Heart left ventricle (tissue), 16 donors: ENCODE data around the gene SGK2. TPM values are rescaled to one million over a fixed set of nuclear protein-coding genes. Genes with fewer than 3 reads are reported as not detected.

Source experiments
- ATAC-seq, 4 donors: fragments of 200-7000 bp; cut with Tn5 transposase; one replicate each; pipeline ENCODE4 v1.9.1; 2020 to 2022; ENCODE audit warnings: moderate library complexity in 4 of 4, mild to moderate bottlenecking in 3 of 4, moderate number of reproducible peaks in 1 of 4
- DNase-seq, 5 donors: peaks; one replicate each; pipeline ENCODE4 v3.0.0-alpha.2; 2020
- H3K27ac ChIP-seq, 12 donors: fragments of 200-600 bp; sonication (generic) in 4 of 12; one replicate each; pipeline versions ENCODE4 v1.5.0 to v1.8.0; 2016 to 2022; ENCODE audit warnings: mild to moderate bottlenecking in 2 of 12
- H3K27me3 ChIP-seq, 9 donors: fragments of 200-600 bp; sonication (generic) in 2 of 9; one replicate each; pipeline versions ENCODE4 v1.5.1 to v1.8.0; 2016 to 2022; ENCODE audit warnings: mild to moderate bottlenecking in 3 of 9
- H3K36me3 ChIP-seq, 9 donors: fragments of 200-600 bp; sonication (generic) in 2 of 9; one replicate each; pipeline versions ENCODE4 v1.5.0 to v1.8.0; 2018 to 2022; ENCODE audit warnings: mild to moderate bottlenecking in 2 of 9
- H3K4me1 ChIP-seq, 12 donors: fragments of 200-600 bp; sonication (generic) in 4 of 12; one replicate each; pipeline versions ENCODE4 v1.5.0 to v1.8.0; 2016 to 2022; ENCODE audit warnings: mild to moderate bottlenecking in 3 of 12
- H3K4me3 ChIP-seq, 12 donors: fragments of 200-600 bp; sonication (generic) in 4 of 12; one replicate each; pipeline versions ENCODE4 v1.5.0 to v1.8.0; 2017 to 2022; ENCODE audit warnings: mild to moderate bottlenecking in 9 of 12, moderate library complexity in 4 of 12
- H3K9me3 ChIP-seq, 12 donors: fragments of 200-600 bp; sonication (generic) in 4 of 12; one replicate each; pipeline versions ENCODE4 v1.5.0 to v1.8.0; 2016 to 2022; ENCODE audit warnings: mild to moderate bottlenecking in 1 of 12
- POLR2A ChIP-seq, 2 donors: fragments of 450-650 bp; IDR thresholded peaks; one replicate each; pipeline ENCODE4 v1.6.1; 2017; ENCODE audit warnings: antibody characterized with exemption in 2 of 2, mild to moderate bottlenecking in 2 of 2, moderate library complexity in 2 of 2
- WGBS, 4 donors: extraction: QIAGEN DNeasy Blood & Tissue Kit in 2 of 4; methylation state at CpG; one replicate each; pipeline versions ENCODE4 v1.1.5 to v1.1.7; 2013 to 2018; 5-methylcytosine and 5-hydroxymethylcytosine counted together
- intact Hi-C, 10 donors: fragments of 100-400 bp; cut with DNase I; formaldehyde crosslinking; loops; one replicate each; pipeline versions ENCODE4 v1.11.1 to v1.14.2; 2022
- polyA plus RNA-seq, 2 donors: library from polyadenylated mRNA; stranded (reverse); fragments of 200-250 nt; gene quantifications; one replicate each; pipeline ENCODE4 v1.2.3, GENCODE V29; 2013
- total RNA-seq, 9 donors: library from RNA; depleted of rRNA in 2 of 9; stranded (reverse); fragments of >200 nt in 2 of 9; fragmentation: NEBNext Ultra II Directional in 3 of 9; extraction: Animal tissue kit (Norgen Biotek cat#: 25700) in 3 of 9; gene quantifications; one replicate each; pipeline versions ENCODE4 v1.1.0 to v1.2.4, GENCODE V29; 2016 to 2023
- TF ChIP-seq, protein P1 (sequence below), 12 donors: fragments of 200-600 bp; sonication (generic) in 4 of 12; IDR thresholded peaks; one replicate each; pipeline versions ENCODE4 v1.5.0 to v1.8.0; 2018 to 2022; ENCODE audit warnings: antibody characterized with exemption in 12 of 12, mild to moderate bottlenecking in 5 of 12
- donor health status: ischemic (EF 13 %, LVEDD 7.1; RV severe dilation, severe dysfunction).
- donor health status: healthy with polysubstance abuse.
- donor health status: DM: no; HTN: yes; CAD: no.
- donor health status: DM: no; HTN: no; CAD: no.
- donor health status: ischemic (EF 25% LVEDD 6.9; RV normal size, moderate dysfunction).
- donor health status: ischemic (EF 25% LVEDD 5.7; RV mildly dilated, moderate dysfunction).
- donor health status: healthy.
- donor health status: DM: yes; HTN: yes; CAD: no.
- donor health status: ischemic (EF 35%, LVEDD 5.7; RV mildly dilated, moderate dysfunction).
- donor health status: nonischemic (EF 11% LVEDD 7.7; RV severe dilation, severe dysfunction).
- donor health status: DM: yes; HTN: yes; CAD: no.
- donor health status: PGD.
- donor health status: ischemic (EF 29% LVEDD 5.4; RV normal size, mild dysfunction).
- donor health status: nonischemic (EF 23%, LVEDD 6.1; RV moderate dilation, normal function).

SGK2 gene
- total and polyA plus RNA-seq, 11 donors: 0.17 to 4.5 (median 0.65) TPM; not detected in 5

- TF ChIP-seq, protein P1, sequence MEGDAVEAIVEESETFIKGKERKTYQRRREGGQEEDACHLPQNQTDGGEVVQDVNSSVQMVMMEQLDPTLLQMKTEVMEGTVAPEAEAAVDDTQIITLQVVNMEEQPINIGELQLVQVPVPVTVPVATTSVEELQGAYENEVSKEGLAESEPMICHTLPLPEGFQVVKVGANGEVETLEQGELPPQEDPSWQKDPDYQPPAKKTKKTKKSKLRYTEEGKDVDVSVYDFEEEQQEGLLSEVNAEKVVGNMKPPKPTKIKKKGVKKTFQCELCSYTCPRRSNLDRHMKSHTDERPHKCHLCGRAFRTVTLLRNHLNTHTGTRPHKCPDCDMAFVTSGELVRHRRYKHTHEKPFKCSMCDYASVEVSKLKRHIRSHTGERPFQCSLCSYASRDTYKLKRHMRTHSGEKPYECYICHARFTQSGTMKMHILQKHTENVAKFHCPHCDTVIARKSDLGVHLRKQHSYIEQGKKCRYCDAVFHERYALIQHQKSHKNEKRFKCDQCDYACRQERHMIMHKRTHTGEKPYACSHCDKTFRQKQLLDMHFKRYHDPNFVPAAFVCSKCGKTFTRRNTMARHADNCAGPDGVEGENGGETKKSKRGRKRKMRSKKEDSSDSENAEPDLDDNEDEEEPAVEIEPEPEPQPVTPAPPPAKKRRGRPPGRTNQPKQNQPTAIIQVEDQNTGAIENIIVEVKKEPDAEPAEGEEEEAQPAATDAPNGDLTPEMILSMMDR (IDR thresholded peaks at IDR 0.05): no peak
- TF ChIP-seq POLR2A (IDR thresholded peaks at IDR 0.05): no peak
- no peaks in the 10 kb centered on the region for H3K9me3 ChIP-seq
- H3K27ac ChIP-seq: no peak overlapping the region
- peak in 2 of 5 donors; percentile 10 to 27 for DNase-seq
- peaks cover 0 to 88% (median 54%) of the 10 kb centered on the region in 9 donors for H3K36me3 ChIP-seq
- no peak overlapping the region for H3K4me3 ChIP-seq
- 77 to 91% (median 82%) methylated on average over 8 of the region's 8 CpGs for WGBS, 4 donors
- H3K4me1 ChIP-seq: peaks cover 0 to 5% (median 0%) of the 10 kb centered on the region in 12 donors
- H3K27me3 ChIP-seq: no peaks in the 10 kb centered on the region
- ATAC-seq: peak; percentile 68 to 87 (median 77)
- intact Hi-C loops: no loop called here
Measured at GRCh38 chr20:43631598-43631997, 72.8 kb downstream of the SGK2 start.

Other genes starting within 250 kb of the SGK2 start
- gene SRSF6, start 101.1 kb upstream of the SGK2 start, total RNA-seq: 10 to 100 TPM; 21.0 to 69.7 (median 47.0) TPM
- gene SRSF6, start 101.1 kb upstream of the SGK2 start, polyA plus RNA-seq: 10 to 100 TPM; 33.5 to 39.6 TPM
- gene L3MBTL1, start 51.3 kb upstream of the SGK2 start, total RNA-seq: 1 to 10 TPM; 2.4 to 6.9 (median 3.8) TPM
- gene L3MBTL1, start 51.3 kb upstream of the SGK2 start, polyA plus RNA-seq: 1 to 10 TPM; 1.3 to 5.1 TPM
- 10 to 100 TPM in 2 of 9 donors, 1 to 10 TPM in 7; 4.2 to 15.5 (median 5.7) TPM for gene IFT52, start 31.9 kb downstream of the SGK2 start, total RNA-seq
- 1 to 10 TPM; 4.8 to 6.3 TPM for gene IFT52, start 31.9 kb downstream of the SGK2 start, polyA plus RNA-seq
- 1 to 10 TPM in 1 of 9 donors, under 1 TPM in 6, not detected in 2; 0.07 to 7.9 (median 0.17) TPM for gene MYBL2, start 108.1 kb downstream of the SGK2 start, total RNA-seq
- gene MYBL2, start 108.1 kb downstream of the SGK2 start, polyA plus RNA-seq: under 1 TPM; 0.08 to 0.24 TPM
- not detected for gene GTSF1L, start 168.0 kb downstream of the SGK2 start, total RNA-seq
- gene GTSF1L, start 168.0 kb downstream of the SGK2 start, polyA plus RNA-seq: not detected